Tibial nerve (tissue), 4 donors: ENCODE data around the gene COA1. TPM values are rescaled to one million over a fixed set of nuclear protein-coding genes. Genes with fewer than 3 reads are reported as not detected.
A peak's percentile ranks its signal among the peaks of the same experiment; 100 is the strongest.
"Not testable (repeated sequence)": the region's sequence is repeated elsewhere in the genome, so short reads cannot be mapped to it uniquely, and the experiment has no call there.

Experiments used
- DNase-seq, 2 donors: peaks; one replicate each; pipeline ENCODE4 v3.0.0-alpha.2; 2019; ENCODE audit warnings: low spot score in 2 of 2
- H3K27ac ChIP-seq, 4 donors: fragments of 200-600 bp; sonication (generic) in 3 of 4; one replicate each; pipeline ENCODE4 v1.5.1; 2017 to 2019; ENCODE audit warnings: mild to moderate bottlenecking in 1 of 4
- H3K27me3 ChIP-seq, 2 donors: fragments of 200-600 bp; sonication (generic) in 1 of 2; one replicate each; pipeline versions ENCODE4 v1.5.1 to v1.6.0; 2017 to 2019
- H3K36me3 ChIP-seq, 3 donors: fragments of 200-600 bp; sonication (generic); one replicate each; pipeline ENCODE4 v1.5.1; 2018 to 2019
- H3K4me1 ChIP-seq, 4 donors: fragments of 200-600 bp; sonication (generic) in 3 of 4; one replicate each; pipeline ENCODE4 v1.5.1; 2017 to 2019
- H3K4me3 ChIP-seq, 4 donors: fragments of 200-600 bp; sonication (generic) in 3 of 4; one replicate each; pipeline ENCODE4 v1.5.1; 2017 to 2019; ENCODE audit warnings: mild to moderate bottlenecking in 1 of 4, moderate library complexity in 1 of 4
- H3K9me3 ChIP-seq, 4 donors: fragments of 200-600 bp; sonication (generic) in 3 of 4; one replicate each; pipeline ENCODE4 v1.5.1; 2017 to 2019
- EP300 ChIP-seq, 2 donors: sonication (generic); formaldehyde crosslinking; IDR thresholded peaks; one replicate each; pipeline ENCODE4 v1.6.1; 2017; ENCODE audit warnings: antibody characterized with exemption in 2 of 2, mild to moderate bottlenecking in 1 of 2
- POLR2A ChIP-seq, 2 donors: fragments of 450-650 bp; IDR thresholded peaks; one replicate each; pipeline ENCODE4 v1.6.1; 2017; ENCODE audit warnings: antibody characterized with exemption in 2 of 2, mild to moderate bottlenecking in 2 of 2, moderate library complexity in 2 of 2
- WGBS, 2 donors: methylation state at CpG; one replicate each; pipeline ENCODE4 v1.1.5; 2018; 5-methylcytosine and 5-hydroxymethylcytosine counted together
- total RNA-seq, 4 donors: library from RNA; depleted of rRNA; stranded (reverse); fragments of >200 nt; gene quantifications; one replicate each; pipeline ENCODE4 v1.1.0, GENCODE V29; 2016
- TF ChIP-seq, protein P1 (sequence below), 5 experiments: fragments of 200-600 bp in 3 of 5; fragments of 450-650 bp in 2 of 5; sonication (generic) in 3 of 5; IDR thresholded peaks; one replicate each; pipeline ENCODE4 v1.5.1; 2016 to 2019; ENCODE audit warnings: antibody characterized with exemption in 5 of 5, mild to moderate bottlenecking in 3 of 5, moderate library complexity in 2 of 5

COA1 gene
- total RNA-seq, 4 donors from 2014 or later, result 58.5 to 74.1 (median 64.7) TPM

- Histone ChIP-seq H3K27ac (no peak overlapping the region), H3K4me1 (peaks cover 0 to 22% (median 7%) of the 10 kb centered on the region in 4 donors), H3K27me3 (no peaks in the 10 kb centered on the region), H3K36me3 (peaks cover 0 to 19% (median 3%) of the 10 kb centered on the region in 3 donors), H3K4me3 (no peak overlapping the region), H3K9me3 (no peaks in the 10 kb centered on the region)
- TF ChIP-seq POLR2A (IDR thresholded peaks at IDR 0.05) (no peak), EP300 (IDR thresholded peaks at IDR 0.05) (no peak)
- TF ChIP-seq, protein P1, sequence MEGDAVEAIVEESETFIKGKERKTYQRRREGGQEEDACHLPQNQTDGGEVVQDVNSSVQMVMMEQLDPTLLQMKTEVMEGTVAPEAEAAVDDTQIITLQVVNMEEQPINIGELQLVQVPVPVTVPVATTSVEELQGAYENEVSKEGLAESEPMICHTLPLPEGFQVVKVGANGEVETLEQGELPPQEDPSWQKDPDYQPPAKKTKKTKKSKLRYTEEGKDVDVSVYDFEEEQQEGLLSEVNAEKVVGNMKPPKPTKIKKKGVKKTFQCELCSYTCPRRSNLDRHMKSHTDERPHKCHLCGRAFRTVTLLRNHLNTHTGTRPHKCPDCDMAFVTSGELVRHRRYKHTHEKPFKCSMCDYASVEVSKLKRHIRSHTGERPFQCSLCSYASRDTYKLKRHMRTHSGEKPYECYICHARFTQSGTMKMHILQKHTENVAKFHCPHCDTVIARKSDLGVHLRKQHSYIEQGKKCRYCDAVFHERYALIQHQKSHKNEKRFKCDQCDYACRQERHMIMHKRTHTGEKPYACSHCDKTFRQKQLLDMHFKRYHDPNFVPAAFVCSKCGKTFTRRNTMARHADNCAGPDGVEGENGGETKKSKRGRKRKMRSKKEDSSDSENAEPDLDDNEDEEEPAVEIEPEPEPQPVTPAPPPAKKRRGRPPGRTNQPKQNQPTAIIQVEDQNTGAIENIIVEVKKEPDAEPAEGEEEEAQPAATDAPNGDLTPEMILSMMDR (IDR thresholded peaks at IDR 0.05), result no peak
- no peak for DNase-seq
- 92 to 94% methylated on average over 3 of the region's 3 CpGs for WGBS, 2 donors
Observed at GRCh38 chr7:43600056-43600455, 129.3 kb downstream of the COA1 start.

GRCh38 chr7:43596426-43596825 is 132.9 kb downstream of the COA1 start:
- H3K9me3 ChIP-seq, H3K27ac ChIP-seq, H3K27me3 ChIP-seq, DNase-seq, H3K4me3 ChIP-seq: not testable (repeated sequence)
- Histone ChIP-seq H3K36me3 (peaks cover 0 to 19% (median 3%) of the 10 kb centered on the region in 3 donors), H3K4me1 (peaks cover 0 to 34% (median 13%) of the 10 kb centered on the region in 4 donors)
- WGBS, 2 donors, result 67 to 75% methylated on average over 5 of the region's 5 CpGs

DNA sequence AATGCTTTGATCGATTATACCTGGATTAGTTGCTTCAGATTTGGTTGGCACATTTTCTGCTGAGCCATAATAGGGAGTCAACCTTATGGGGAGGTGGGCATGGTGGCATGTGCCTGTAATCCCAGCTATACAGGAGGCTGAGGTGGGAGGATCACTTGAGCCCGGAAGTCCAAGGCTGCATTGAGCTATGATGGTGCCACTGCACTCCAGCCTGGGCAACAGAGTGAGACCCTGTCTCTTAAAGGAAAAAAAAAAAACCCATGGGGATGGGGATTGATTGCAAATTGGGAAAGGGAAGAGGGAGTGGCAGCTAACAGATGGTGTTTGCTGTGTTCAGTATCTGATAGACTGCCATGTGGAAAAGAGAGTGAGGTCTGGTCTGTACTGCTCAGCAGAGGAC is 135.3 kb downstream of the COA1 start:
- DNase-seq, result no peak
- 89 to 95% methylated on average over 2 of the region's 2 CpGs for WGBS, 2 donors
- peaks cover 0 to 13% (median 0%) of the 10 kb centered on the region in 3 donors for H3K36me3 ChIP-seq
- peaks cover 0 to 49% (median 24%) of the 10 kb centered on the region in 4 donors for H3K4me1 ChIP-seq
- H3K9me3 ChIP-seq, result no peaks in the 10 kb centered on the region
- no peak overlapping the region for H3K4me3 ChIP-seq
- TF ChIP-seq POLR2A (IDR thresholded peaks at IDR 0.05) (no peak), EP300 (IDR thresholded peaks at IDR 0.05) (no peak)
- TF ChIP-seq, protein P1 (IDR thresholded peaks at IDR 0.05), result no peak
- H3K27ac ChIP-seq, result no peak overlapping the region
- no peaks in the 10 kb centered on the region for H3K27me3 ChIP-seq

GRCh38 chr7:43593010-43593409 is 136.3 kb downstream of the COA1 start:
- Histone ChIP-seq H3K27ac (peak overlapping the region in 1 of 4 donors; percentile 34), H3K36me3 (peaks cover 0 to 8% (median 0%) of the 10 kb centered on the region in 3 donors), H3K4me3 (no peak overlapping the region), H3K4me1 (peaks cover 0 to 57% (median 29%) of the 10 kb centered on the region in 4 donors), H3K27me3 (no peaks in the 10 kb centered on the region), H3K9me3 (no peaks in the 10 kb centered on the region)
- DNase-seq, result no peak
- WGBS, 2 donors, result 93 to 97% methylated on average over 1 of the region's 1 CpG
- TF ChIP-seq EP300 (IDR thresholded peaks at IDR 0.05) (no peak), POLR2A (IDR thresholded peaks at IDR 0.05) (no peak)
- TF ChIP-seq, protein P1 (IDR thresholded peaks at IDR 0.05), result no peak

- Histone ChIP-seq H3K9me3 (no peaks in the 10 kb centered on the region), H3K4me1 (peaks cover 0 to 60% (median 29%) of the 10 kb centered on the region in 4 donors), H3K27me3 (no peaks in the 10 kb centered on the region), H3K27ac (peak overlapping the region in 1 of 4 donors; percentile 34), H3K4me3 (no peak overlapping the region), H3K36me3 (peaks cover 0 to 2% (median 0%) of the 10 kb centered on the region in 3 donors)
- DNase-seq, result no peak
- 65 to 72% methylated on average over 3 of the region's 3 CpGs for WGBS, 2 donors
- TF ChIP-seq EP300 (IDR thresholded peaks at IDR 0.05), result no peak
- TF ChIP-seq, protein P1 (IDR thresholded peaks at IDR 0.05), result no peak
- TF ChIP-seq POLR2A (IDR thresholded peaks at IDR 0.05), result no peak
Observed at GRCh38 chr7:43592326-43592725, 137.0 kb downstream of the COA1 start.
